ENCODE measurements around the gene PAK4.
A peak's percentile ranks its signal among the peaks of the same experiment; 100 is the strongest.
"Not testable (repeated sequence)": the region's sequence is repeated elsewhere in the genome, so short reads cannot be mapped to it uniquely, and the experiment has no call there.

The PAK4 gene

DNA sequence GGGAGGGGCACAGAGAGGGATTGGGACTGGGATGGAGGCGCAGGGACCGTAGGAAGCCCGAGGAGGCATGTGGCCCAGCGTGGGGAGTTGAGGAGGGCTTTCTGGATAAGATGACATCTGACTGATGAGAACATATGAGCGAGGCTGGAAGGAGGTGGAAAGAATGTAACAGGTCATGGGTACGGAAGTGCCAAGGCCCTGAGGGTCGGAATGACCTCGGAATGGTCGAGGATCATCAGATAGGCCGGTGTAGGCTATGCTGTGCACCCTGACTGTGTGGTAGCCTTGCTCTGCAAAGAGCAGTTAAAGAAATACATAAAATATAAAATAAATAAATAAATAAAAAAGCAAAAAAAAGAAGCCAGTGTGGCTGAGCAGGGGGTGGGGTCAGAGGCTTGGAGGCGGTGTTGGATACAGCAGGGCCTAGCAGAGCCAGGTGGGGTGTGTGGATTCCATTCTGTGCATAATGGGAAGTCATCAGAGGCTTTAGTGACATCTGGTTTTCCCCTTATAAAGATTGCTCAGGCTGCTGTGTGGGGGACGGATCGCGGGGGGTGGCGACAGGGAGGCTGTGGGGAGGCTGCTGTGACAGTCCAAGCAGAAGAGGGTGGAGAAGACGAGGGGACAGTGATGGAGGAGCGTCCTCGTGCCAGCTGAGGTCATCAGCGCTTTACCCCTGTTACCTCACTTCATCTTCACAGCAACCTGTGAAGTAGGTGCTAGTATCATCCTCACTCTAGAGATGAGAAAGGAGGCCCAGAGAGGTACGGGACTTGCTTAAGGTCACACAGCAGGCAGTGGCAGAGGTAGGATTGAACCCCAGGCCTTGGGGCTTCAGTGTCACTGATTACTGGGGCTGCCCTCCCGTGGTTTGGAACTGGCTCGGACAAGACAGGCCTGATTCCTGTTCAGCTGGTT is 5.0 kb downstream of the PAK4 start:
- no peak for DNase-seq (ENCODE audit: low spot score)

DNA sequence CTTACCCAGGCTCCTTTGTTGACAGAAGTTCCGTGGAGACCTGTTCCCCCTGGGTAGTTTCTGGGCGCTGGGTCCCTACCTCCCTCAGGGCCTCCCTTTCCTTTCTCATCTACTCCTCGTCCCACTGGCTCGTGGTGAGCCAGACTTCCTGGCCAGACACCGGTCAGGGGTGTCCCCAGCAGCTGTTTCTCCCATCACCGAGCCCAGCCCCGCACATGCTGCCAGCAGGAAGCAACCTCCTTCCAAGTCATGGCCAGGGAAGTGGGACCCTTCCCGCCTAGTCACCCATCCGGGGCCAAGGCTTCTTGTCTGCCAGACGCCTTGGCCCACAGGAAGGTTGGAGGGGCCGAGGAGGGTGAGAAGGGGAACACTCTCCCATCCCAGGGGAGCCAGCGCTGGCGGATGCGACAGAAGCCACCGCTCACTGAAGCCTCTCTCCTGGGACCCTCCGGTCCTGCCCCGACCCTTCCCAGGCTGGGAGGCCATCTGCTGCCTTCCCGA is 5.7 kb downstream of the PAK4 start:
- DNase-seq (ENCODE audit: low spot score) = no peak

DNA sequence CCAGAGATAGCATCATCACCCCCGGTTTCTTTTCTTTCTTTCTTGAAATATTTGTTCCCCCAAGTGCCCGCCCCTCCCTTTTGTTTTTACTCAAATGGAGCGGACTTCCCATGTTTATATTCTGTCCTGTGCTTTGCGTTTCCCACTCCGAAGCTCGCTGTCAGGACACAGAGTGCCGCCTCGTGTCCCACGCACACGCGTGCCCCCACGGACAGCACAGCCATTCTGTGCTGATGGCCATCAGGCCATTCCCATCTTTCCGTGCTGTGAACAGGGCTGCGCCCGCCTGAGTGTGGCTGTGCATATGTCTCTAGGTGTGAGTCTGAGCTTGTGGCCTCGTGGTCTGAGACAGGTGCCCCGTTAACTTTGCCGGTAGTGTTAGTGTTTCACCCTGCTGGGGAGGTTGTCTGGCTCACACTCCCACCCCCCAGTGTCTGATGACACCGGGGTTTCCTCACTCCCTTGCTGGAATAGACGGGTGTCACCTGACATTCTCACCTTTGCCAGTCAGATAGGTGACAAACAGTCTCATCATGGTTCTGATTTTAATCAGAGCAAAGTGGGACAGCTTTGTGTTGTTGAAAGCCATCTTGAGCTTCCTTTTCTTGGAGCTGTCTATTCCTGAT is 6.9 kb downstream of the PAK4 start:
- no peak for DNase-seq (ENCODE audit: low spot score)

DNA sequence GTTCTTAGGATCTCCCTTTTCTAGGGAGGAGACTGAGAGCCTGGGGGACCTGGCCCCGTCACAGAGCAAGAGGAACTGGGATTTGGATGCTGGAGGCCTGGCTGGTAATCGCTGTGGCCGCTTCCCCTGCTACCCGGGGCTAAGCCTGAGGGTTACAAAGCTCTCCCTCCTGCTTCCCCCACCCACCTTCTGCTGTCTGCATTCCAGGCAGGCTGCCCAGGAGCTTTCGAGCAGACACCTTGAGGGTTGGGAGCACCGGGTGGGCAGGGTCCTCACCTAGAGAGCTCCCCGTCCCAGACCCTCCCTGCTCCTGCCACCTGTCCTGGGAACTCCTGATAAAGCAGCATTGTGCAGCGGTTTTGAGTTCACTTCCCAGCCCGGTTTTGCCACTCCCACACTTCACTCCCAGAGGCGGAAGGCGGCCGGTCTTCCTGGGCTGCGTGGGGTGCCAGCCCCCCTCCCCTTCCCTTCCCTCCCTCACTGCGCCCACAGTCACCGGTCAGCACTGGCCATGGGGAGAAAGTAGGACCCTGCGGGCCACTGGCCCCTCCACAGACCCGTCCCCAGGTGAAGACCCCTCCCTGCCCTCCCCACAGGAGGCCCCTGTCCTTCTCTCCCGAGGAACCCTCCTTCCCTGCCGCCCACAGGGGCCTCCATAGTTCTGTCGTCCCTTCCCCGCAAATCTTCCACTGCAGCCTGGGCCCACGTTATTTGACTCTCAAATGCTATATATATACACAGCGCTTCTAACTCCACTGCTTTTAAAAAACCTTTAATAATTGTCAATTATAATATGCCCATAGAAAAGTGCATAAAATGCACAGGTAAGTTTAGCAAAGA is 8.1 kb downstream of the PAK4 start:
- no peak for DNase-seq (ENCODE audit: low spot score)

GRCh38 chr19:39135701-39136100 is 10.1 kb downstream of the PAK4 start:
- DNase-seq (ENCODE audit: low spot score) = no peak

DNA sequence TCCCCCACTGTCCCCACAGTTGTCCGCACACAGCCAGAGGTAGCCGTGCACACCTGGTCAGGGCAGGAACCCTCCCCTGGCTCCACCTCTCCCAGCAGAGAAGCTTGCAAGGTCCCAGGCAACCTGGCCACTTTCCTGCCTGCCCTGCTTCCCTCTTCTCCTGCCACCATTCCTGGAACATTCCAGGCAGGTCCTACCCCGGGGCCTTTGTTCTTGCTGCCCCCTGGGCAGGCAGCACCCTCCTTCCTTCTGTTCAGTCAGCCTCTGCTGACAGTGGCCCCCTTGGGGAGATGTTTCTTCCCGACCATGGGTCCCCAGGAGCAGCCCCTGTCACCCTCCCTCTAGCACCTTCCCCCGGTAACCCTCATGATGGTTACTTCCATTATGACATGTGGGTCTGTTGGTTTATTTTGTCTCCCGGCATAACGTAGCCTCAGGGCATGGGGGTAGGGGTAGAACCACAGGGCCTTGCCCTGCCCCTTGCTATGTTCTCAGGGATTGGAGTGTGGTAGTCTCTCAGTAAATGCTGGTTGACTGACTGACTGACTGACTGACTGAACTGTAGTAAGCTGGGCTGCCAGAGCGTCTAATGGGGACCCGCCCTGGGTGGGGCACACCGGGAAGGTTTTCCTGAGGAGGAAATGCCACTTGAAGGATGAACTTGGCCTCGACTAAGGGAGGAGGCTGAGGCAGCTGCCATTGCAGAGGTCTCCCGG is 10.8 kb downstream of the PAK4 start:
- no peak for DNase-seq (ENCODE audit: low spot score)

- no peak for DNase-seq (ENCODE audit: low spot score)
These were observed 11.5 kb downstream of the PAK4 start for GRCh38 chr19:39137131-39137530.

DNA sequence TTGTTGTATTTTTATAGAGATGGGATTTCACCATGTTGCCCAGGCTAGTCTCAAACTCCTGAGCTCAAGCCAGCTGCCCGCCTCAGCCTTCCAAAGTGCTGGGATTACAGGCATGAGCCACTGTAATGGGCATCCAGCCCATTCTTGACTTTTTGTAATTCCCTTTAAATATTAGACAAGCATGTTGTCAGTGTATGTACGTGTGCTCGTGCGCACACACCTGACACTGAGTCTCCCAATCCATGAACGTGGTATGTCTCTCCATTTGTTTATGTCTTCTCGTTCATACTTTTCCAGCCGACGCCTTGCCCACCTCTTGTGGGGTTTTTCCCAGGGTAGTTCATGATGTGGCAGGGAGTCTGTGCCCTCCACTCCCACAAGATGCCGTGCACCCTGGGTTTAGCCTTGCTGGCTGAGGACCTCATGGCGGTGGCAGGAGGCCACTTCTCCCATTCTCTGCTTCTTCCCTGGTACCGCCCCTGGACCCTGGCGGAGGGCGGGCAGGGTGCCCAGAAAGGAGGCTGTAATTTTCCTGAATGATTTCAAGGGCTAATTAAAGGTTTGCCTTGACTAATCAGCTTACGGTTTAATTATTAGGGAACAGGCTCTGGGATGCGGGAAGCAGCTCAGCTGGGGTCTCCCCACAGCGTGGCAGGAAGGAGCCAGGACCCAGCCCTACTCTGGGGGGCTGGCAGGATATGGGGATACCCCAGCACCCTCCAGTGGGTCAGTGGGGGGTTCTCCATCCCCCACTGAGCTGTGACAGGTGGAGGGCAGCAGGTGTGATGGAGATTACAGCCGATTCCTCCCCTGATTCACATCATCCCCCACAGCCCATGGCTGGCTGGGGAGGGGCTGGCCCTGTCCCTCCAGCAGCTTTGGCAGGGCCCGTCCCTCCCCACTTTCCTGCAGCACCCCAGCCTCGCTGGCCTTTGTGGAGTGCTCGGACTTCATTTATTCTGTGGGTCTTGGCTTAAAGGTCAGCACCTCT is 12.9 kb downstream of the PAK4 start:
- DNase-seq (ENCODE audit: low spot score) = peak; percentile 53

DNA sequence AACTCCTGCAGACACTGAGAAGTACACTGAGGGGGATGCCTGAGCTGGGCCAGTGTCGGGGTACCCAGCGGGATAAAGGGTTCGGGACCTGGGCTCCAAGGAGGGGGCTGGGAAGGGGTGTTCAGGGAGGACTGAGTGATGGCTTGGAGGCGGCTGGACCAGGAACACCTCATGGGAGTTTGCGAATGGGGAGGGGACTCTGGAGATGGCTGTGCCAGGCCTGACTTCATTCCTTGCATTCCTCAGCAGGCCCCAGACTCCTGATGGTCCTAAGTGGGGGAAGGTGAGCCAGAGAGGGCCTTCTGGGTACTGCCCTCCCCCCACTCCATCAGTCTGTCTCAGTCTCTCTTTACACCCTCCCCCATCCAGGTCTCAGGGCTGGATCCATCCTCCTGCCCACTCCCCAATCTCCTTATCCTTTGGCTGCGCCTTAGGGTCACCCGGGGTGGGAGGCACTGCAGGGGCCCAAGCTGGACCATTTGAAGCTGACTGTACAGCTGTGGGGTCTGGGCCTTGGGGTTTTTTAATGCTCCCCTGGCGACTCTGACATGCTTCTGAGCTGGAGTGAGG is 13.8 kb downstream of the PAK4 start:
- DNase-seq (ENCODE audit: low spot score) = no peak

GRCh38 chr19:39139971-39140453 is 14.4 kb downstream of the PAK4 start:
- DNase-seq (ENCODE audit: low spot score) = no peak

- no peak for DNase-seq (ENCODE audit: low spot score)
These were observed 15.0 kb downstream of the PAK4 start for GRCh38 chr19:39140594-39140993.

DNA sequence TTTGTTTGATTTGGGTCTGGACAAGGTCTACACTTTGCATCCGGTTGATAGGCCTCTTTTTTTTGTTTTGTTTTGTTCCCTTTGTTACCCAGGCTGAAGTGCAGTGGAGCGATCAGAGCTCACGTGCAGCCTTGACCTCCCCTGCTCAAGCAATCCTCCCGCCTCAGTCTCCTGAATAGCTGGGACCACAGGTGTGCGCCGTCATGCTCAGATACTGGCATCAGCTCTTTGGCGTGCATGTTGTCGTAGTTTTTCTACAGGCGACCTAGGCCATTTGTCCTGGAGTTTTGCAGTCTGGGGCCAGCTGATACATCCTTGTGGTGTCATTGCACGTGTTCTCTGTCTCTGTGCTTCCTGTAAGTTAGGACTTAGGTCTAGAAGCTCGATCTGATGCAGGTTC is 16.3 kb downstream of the PAK4 start:
- no peak for DNase-seq (ENCODE audit: low spot score)

DNA sequence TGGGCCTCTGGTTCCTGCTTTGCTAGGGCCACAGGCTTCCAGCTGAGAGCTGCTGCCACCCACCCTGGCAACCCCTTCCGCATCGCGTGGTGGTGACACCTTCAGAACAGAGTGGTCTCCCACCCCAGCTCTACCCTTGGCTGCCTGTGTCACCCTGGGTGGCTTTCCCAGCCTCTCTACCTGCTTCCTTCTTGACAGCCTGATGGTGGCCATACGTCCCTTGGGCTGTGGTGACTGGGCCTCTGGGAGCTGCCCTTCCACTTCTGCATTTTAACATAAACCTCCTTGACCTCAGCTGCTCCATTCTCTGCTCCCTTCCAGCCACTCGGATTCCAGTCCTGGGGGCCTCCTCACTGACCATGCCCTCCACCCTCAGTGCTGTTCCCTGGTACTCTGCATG is 17.0 kb downstream of the PAK4 start:
- no peak for DNase-seq (ENCODE audit: low spot score)

DNA sequence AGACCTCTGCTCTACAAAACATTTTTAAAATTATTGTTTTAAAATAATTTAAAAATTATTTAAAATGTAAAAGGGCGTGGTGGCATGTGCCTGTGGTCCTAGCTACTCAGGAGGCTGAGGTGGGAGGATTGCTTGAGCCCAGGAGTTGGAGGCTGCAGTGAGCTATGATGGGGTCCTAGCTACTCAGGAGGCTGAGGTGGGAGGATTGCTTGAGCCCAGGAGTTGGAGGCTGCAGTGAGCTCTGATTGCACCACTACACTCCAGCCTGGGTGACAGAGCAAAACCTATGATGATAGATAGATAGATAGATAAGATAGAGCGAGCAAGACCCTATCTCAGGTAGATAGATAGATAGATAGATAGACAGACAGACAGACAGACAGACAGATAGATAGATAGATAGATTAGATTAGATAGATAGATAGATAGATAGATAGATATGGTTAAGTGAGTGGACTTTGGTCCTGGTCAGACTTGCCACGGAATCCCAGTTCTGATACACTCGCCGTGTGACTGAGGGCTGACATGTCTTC is 18.2 kb downstream of the PAK4 start:
- not testable (repeated sequence) for DNase-seq (ENCODE audit: low spot score)

GRCh38 chr19:39144290-39145071 is 18.9 kb downstream of the PAK4 start:
- no peak for DNase-seq (ENCODE audit: low spot score)

DNA sequence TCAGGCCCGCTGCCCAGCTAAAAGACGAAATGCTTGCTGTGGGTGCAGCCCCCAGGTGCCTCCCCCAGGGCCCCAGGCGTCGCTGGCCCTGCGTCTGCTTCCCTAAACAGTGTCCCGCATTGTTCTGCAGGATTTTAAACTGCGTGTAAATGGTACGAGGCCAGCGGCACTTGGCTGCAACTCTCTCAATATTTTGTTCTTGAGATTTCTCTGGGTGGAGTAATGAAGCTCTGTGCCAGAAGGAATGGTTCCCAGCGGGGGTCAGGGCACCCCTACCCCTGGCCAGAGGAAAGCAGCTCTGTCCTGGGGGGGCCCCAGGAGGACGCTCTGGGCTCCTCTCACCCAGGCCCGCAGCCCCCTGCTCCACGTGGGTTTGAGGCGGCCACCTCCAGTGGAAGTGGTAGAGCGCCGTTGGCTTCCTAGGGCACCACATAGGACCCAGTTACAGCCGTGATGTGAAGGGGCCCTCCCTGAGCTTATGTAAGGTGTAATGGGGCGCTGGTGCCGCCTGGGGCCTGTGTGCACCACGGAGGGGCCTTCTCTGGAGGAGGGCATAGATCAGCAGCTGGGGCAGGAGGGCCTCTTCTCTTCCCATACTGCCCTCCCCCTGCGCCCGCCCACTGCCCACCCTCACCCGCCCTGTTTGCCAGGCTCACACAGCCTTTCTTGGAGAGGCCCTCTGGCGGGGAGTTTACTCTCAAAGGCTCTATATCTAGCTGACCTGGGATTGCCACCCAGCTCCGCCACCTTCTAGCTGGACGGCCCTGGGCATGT is 19.8 kb downstream of the PAK4 start:
- peak; percentile 77 for DNase-seq (ENCODE audit: low spot score)

- no peak for DNase-seq (ENCODE audit: low spot score)
These were observed 20.5 kb downstream of the PAK4 start for GRCh38 chr19:39146091-39146490.
